CD4-positive, alpha-beta T cell (primary cell): ENCODE data around the gene DAD1. TPM values are rescaled to one million over a fixed set of nuclear protein-coding genes. Genes with fewer than 3 reads are reported as not detected.

ENCODE experiments used
- ATAC-seq: fragments of 200-7000 bp; cut with Tn5 transposase; one replicate; pipeline ENCODE4 v1.10.0; 2022; ENCODE audit warnings: mild to moderate bottlenecking; ENCODE audit not compliant: poor library complexity
- CTCF ChIA-PET: fragments of 350-600 bp; sonication (Branson Sonifier 250); formaldehyde crosslinking; loops from one replicate; lab custom pipeline; 2021; ENCODE audit warnings: antibody characterized with exemption, inconsistent platforms; lab: Charles Lee
- POLR2A ChIA-PET: fragments of 350-600 bp; sonication (Branson Sonifier 250); formaldehyde crosslinking; loops from one replicate; lab custom pipeline; 2021; ENCODE audit warnings: antibody characterized with exemption, inconsistent platforms; lab: Charles Lee
- DNase-seq, 14 experiments: peaks; one replicate each; pipeline ENCODE4 v3.0.0-alpha.2; 2013 to 2020; ENCODE audit warnings: mixed read lengths in 2 of 14
- H3K27ac ChIP-seq, 2 donors: one replicate each; pipeline versions ENCODE4 v1.5.1 to v1.7.0; 2013; ENCODE audit warnings: low read length in 2 of 2, low read depth in 1 of 2, mild to moderate bottlenecking in 1 of 2
- H3K27me3 ChIP-seq, 2 experiments: 1 replicate in 1 of 2; 2 replicates in 1 of 2; pipeline versions ENCODE4 v1.6.1 to v1.7.0; 2013; ENCODE audit warnings: low read length in 2 of 2, control low read depth in 1 of 2, mild to moderate bottlenecking in 1 of 2, moderate library complexity in 1 of 2; ENCODE audit not compliant: insufficient read depth in 2 of 2, control insufficient read depth in 1 of 2
- H3K36me3 ChIP-seq: one replicate; pipeline ENCODE4 v1.6.1; 2013; ENCODE audit warnings: low read length, control low read depth; ENCODE audit not compliant: insufficient read depth
- H3K4me1 ChIP-seq: one replicate; pipeline ENCODE4 v1.6.1; 2013; ENCODE audit warnings: low read length, control low read depth; ENCODE audit not compliant: insufficient read depth
- H3K4me3 ChIP-seq: one replicate; pipeline ENCODE4 v1.5.1; 2013; ENCODE audit warnings: mild to moderate bottlenecking, low read length, moderate library complexity
- H3K9me3 ChIP-seq, 2 experiments: 1 replicate in 1 of 2; 2 replicates in 1 of 2; pipeline versions ENCODE4 v1.6.1 to v1.7.0; 2013; ENCODE audit warnings: low read length in 2 of 2, mild to moderate bottlenecking in 2 of 2, control low read depth in 1 of 2, moderate library complexity in 1 of 2; ENCODE audit not compliant: control insufficient read depth in 1 of 2, insufficient read depth in 1 of 2
- H3K27ac Mint-ChIP-seq: one replicate; pipeline ENCODE4 v1.8.0; 2020; ENCODE audit warnings: mixed read lengths
- H3K27me3 Mint-ChIP-seq: one replicate; pipeline ENCODE4 v1.8.0; 2021; ENCODE audit warnings: mixed read lengths
- H3K36me3 Mint-ChIP-seq: one replicate; pipeline ENCODE4 v1.8.0; 2021; ENCODE audit warnings: low read depth, mixed read lengths
- H3K4me1 Mint-ChIP-seq: one replicate; pipeline ENCODE4 v1.8.0; 2021; ENCODE audit warnings: low read depth, mixed read lengths
- H3K4me3 Mint-ChIP-seq: one replicate; pipeline ENCODE4 v1.8.0; 2020; ENCODE audit warnings: mild to moderate bottlenecking, mixed read lengths
- H3K9me3 Mint-ChIP-seq: one replicate; pipeline ENCODE4 v1.8.0; 2020; ENCODE audit warnings: mixed read lengths
- CTCF ChIP-seq: fragments of 200-600 bp; IDR thresholded peaks from one replicate; pipeline ENCODE4 v1.8.0; 2022; ENCODE audit warnings: antibody characterized with exemption, mild to moderate bottlenecking
- intact Hi-C, 2 experiments: fragments of 100-400 bp; cut with DNase I in 1 of 2; cut with micrococcal nuclease in 1 of 2; formaldehyde crosslinking; loops; one replicate each; pipeline versions ENCODE4 v1.15.1 to v1.9.0; 2023 to 2025; cut with DNase I, micrococcal nuclease
- total RNA-seq, 174 experiments: library from RNA in 2 of 174; stranded (reverse) in 2 of 174; gene quantifications; one replicate each; pipeline ENCODE4 v1.2.3 and lab custom pipeline; 2021 to 2026

DAD1 gene
- total RNA-seq, 2 experiments from 2014 or later: 41.8 to 44.1 TPM

DNA sequence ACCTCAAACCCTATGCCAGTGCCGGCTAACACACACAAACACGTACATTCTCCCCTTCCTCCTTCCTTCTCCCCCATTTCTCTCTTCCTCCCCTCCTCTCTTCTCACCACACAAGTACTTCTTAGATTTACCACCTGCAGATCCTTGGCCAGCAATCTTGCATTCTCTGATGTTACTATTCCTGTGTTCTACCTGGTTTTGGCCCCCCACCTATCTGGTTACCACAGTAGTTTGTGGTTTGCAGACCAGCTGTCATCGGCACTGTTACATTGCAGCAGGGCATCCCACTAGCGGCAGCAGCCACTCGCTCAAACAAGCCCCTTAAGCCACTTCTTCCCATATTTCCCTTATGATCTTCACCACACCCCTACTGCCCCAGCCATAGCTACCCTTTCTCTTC, 13.0 kb upstream of the DAD1 start:
- intact Hi-C loops: no loop called here
- Histone ChIP-seq H3K9me3 (no peaks in the 10 kb centered on the region), H3K4me1 (peaks cover 21% of the 10 kb centered on the region), H3K27ac (no peak overlapping the region), H3K36me3 (peaks cover 53% of the 10 kb centered on the region), H3K4me3 (no peak overlapping the region), H3K27me3 (no peaks in the 10 kb centered on the region)
- Mint-ChIP-seq H3K27me3 (no peaks in the 10 kb centered on the region), H3K4me1 (peaks cover 24% of the 10 kb centered on the region), H3K9me3 (no peaks in the 10 kb centered on the region), H3K36me3 (peaks cover 65% of the 10 kb centered on the region), H3K4me3 (no peak overlapping the region), H3K27ac (no peak overlapping the region)
- POLR2A ChIA-PET: interaction anchor here (5.6 kb wide), 1 partner anchor 13 kb away, joined by 82 read pairs; the partner anchor contains the start of gene DAD1
- TF ChIP-seq CTCF: no peak
- DNase-seq: no peak
- CTCF ChIA-PET: interaction anchor here (1.3 to 5.0 kb wide), 2 partner anchors 12 to 51 kb away, joined by 3 to 35 read pairs; partner anchors contain the start of gene DAD1
- no peak for ATAC-seq

DNA sequence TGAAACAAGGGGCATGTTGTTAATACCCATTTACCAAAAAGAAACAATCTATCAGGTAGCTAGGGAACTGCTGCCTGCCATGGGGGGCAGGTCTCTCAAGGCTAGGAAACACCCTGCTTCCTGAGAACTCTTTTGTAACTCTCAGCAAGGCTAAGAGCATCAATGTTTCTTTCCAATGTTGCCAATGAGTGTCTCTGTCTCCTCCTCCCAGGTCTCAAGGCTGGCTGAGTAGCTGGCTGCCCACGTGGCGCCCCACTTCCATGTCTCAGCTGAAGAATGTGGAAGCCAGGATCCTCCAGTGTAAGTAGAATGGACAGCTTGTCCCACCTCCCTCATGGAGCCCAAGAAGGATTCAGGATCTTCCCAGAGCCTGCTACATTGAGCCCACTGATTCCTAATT, 12.4 kb upstream of the DAD1 start:
- Mint-ChIP-seq H3K9me3 (no peaks in the 10 kb centered on the region), H3K4me3 (no peak overlapping the region), H3K36me3 (peaks cover 59% of the 10 kb centered on the region), H3K4me1 (peaks cover 24% of the 10 kb centered on the region), H3K27me3 (no peaks in the 10 kb centered on the region), H3K27ac (no peak overlapping the region)
- Histone ChIP-seq H3K4me1 (peaks cover 21% of the 10 kb centered on the region), H3K27ac (no peak overlapping the region), H3K4me3 (no peak overlapping the region), H3K27me3 (no peaks in the 10 kb centered on the region), H3K9me3 (no peaks in the 10 kb centered on the region), H3K36me3 (peaks cover 47% of the 10 kb centered on the region)
- TF ChIP-seq CTCF: no peak
- ChIA-PET CTCF (interaction anchor here (1.3 to 5.0 kb wide), 2 partner anchors 12 to 52 kb away, joined by 3 to 35 read pairs; partner anchors contain the start of gene DAD1), POLR2A (interaction anchor here (5.6 kb wide), 1 partner anchor 12 kb away, joined by 82 read pairs; the partner anchor contains the start of gene DAD1)
- intact Hi-C loops: no loop called here
- ATAC-seq: no peak
- no peak for DNase-seq

DNA sequence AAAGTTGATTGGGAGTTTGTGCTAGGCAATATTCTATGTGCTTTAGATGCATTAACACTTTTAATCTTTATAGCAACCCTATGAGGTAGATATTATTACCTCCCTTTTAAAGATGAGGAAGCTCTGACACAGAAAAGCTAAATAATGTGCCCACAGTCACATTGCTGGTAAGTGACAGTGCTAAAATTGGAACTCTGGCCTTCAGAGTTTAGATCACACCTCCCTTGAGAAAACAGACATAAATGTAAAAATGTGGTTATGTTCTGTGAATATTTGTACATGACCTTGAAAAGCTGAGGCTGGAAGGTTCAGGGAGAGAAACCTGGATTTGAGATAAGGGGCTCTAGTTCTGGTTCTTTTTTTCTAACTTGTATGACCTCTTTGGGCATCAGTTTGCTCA, 11.0 kb upstream of the DAD1 start:
- H3K4me3 Mint-ChIP-seq: peak overlapping the region; percentile 98
- peaks cover 45% of the 10 kb centered on the region for H3K36me3 Mint-ChIP-seq
- Histone ChIP-seq H3K4me1 (peaks cover 21% of the 10 kb centered on the region), H3K9me3 (no peaks in the 10 kb centered on the region), H3K4me3 (no peak overlapping the region), H3K27ac (no peak overlapping the region), H3K36me3 (peaks cover 34% of the 10 kb centered on the region), H3K27me3 (no peaks in the 10 kb centered on the region)
- intact Hi-C loops: no loop called here
- ChIA-PET POLR2A (interaction anchor here (5.6 kb wide), 1 partner anchor 11 kb away, joined by 82 read pairs; the partner anchor contains the start of gene DAD1), CTCF (interaction anchor here (0.9 to 6.4 kb wide), 3 partner anchors 10 to 113 kb away, joined by 3 to 39 read pairs (median 35); partner anchors contain the start of gene DAD1)
- no peaks in the 10 kb centered on the region for H3K9me3 Mint-ChIP-seq
- no peak for ATAC-seq
- DNase-seq: no peak
- H3K27ac Mint-ChIP-seq: no peak overlapping the region
- no peaks in the 10 kb centered on the region for H3K27me3 Mint-ChIP-seq
- no peak for TF ChIP-seq CTCF
- H3K4me1 Mint-ChIP-seq: peaks cover 24% of the 10 kb centered on the region
